AG09319 (cell line): ENCODE measurements around the gene MCUB.

Experiments
- DNase-seq: peaks from one replicate; pipeline ENCODE4 v3.0.0-alpha.2; 2010; ENCODE audit warnings: low read depth; ENCODE audit errors: extremely low read depth
- CTCF ChIP-seq: IDR thresholded peaks from 2 replicates; pipeline ENCODE4 v1.5.1; 2011; ENCODE audit warnings: low read depth, mild to moderate bottlenecking, inconsistent platforms, low read length, moderate library complexity

MCUB gene

GRCh38 chr4:109701566-109702410 is 141.7 kb downstream of the MCUB start:
- DNase-seq, result no peak
- TF ChIP-seq CTCF, result no peak

- TF ChIP-seq CTCF, result peak; percentile 70
- DNase-seq, result peak; percentile 35
These were observed 143.1 kb downstream of the MCUB start, which contains the start of gene CASP6 for GRCh38 chr4:109702950-109703663. Gene CASP6 (minus strand): TSS chr4:109703445. CDS start chr4:109703395, 50 bp downstream.

- TF ChIP-seq CTCF, result no peak
- DNase-seq, result no peak
These were observed 143.8 kb downstream of the MCUB start for GRCh38 chr4:109703664-109704361.

- no peak for DNase-seq
- TF ChIP-seq CTCF, result no peak
These were observed 148.4 kb downstream of the MCUB start for GRCh38 chr4:109708435-109708834.

- DNase-seq, result no peak
- TF ChIP-seq CTCF, result no peak
These were observed 148.9 kb downstream of the MCUB start for GRCh38 chr4:109708990-109709389.

- no peak for TF ChIP-seq CTCF
- DNase-seq, result no peak
These were observed 153.5 kb downstream of the MCUB start for GRCh38 chr4:109713500-109713899.
